Measurements from ENCODE around the gene TH.

- TF ChIP-seq CTCF (IDR thresholded peaks at IDR 0.05) (no peak), POLR2AphosphoS5 (IDR thresholded peaks at IDR 0.05) (no peak)
These were observed 33.7 kb upstream of the TH start for GRCh38 chr11:2205214-2205720.

All from gastroesophageal sphincter (tissue), 3 donors.